ENCODE results near the gene EHMT2. TPM values are rescaled to one million over a fixed set of nuclear protein-coding genes. Genes with fewer than 3 reads are reported as not detected.
A peak's percentile ranks its signal among the peaks of the same experiment; 100 is the strongest.
"Not testable (repeated sequence)": the region's sequence is repeated elsewhere in the genome, so short reads cannot be mapped to it uniquely, and the experiment has no call there.

EHMT2 gene
- total and polyA plus RNA-seq, 4 donors = 7.9 to 21.4 (median 10.6) TPM

- H3K27me3 ChIP-seq (ENCODE audit: control insufficient read depth in 4 of 4, insufficient read depth in 4 of 4, low read length in 3 of 4) = no peaks in the 10 kb centered on the region
- WGBS = 34% methylated on average over 7 of the region's 7 CpGs
- no peak for DNase-seq (ENCODE audit: low spot score)
Observed at GRCh38 chr6:31907158-31907813, 9.8 kb upstream of the EHMT2 start.

DNA sequence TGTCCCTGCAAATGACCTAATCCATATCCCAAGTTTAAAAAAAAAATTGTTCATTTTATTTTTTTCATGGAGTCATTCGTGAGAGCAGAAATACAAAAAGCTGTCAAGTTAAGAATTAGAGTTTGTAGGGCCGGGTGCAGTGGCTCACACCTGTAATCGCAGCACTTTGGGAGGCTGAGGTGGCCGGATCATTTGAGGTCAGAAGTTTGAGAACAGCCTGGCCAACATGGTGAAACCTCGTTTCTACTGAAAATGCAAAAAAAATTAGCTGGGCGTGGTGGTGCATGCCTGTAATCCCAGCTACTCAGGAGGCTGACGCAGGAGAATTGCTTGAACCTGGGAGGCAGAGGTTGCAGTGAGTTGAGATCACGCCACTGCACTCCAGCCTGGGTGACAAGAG lies 9.2 kb upstream of the EHMT2 start:
- not testable (repeated sequence) for H3K4me3 ChIP-seq (ENCODE audit: low read depth in 1 of 3, low read length in 3 of 3); H3K9ac ChIP-seq (ENCODE audit: low read depth in 1 of 2, low read length in 2 of 2); H3K36me3 ChIP-seq (ENCODE audit: control insufficient read depth in 4 of 4, insufficient read depth in 3 of 4, low read depth in 1 of 4, low read length in 3 of 4); H3K27ac ChIP-seq (ENCODE audit: low read depth in 1 of 2, low read length in 2 of 2); H3K27me3 ChIP-seq (ENCODE audit: control insufficient read depth in 4 of 4, insufficient read depth in 4 of 4, low read length in 3 of 4); DNase-seq (ENCODE audit: low spot score); H3K9me3 ChIP-seq (ENCODE audit: control insufficient read depth in 4 of 4, low read length in 3 of 4)
- peaks cover 2 to 18% (median 13%) of the 10 kb centered on the region in 4 donors for H3K4me1 ChIP-seq (ENCODE audit: control insufficient read depth in 4 of 4, insufficient read depth in 4 of 4, low read length in 3 of 4)
- 79% methylated on average over 8 of the region's 8 CpGs for WGBS

More at GRCh38 chr6:31907158-31907813, 9.8 kb upstream of the EHMT2 start:
- Histone ChIP-seq H3K27ac (ENCODE audit: low read depth in 1 of 2, low read length in 2 of 2) (no peak overlapping the region), H3K4me3 (ENCODE audit: low read depth in 1 of 3, low read length in 3 of 3) (no peak overlapping the region), H3K9me3 (ENCODE audit: control insufficient read depth in 4 of 4, low read length in 3 of 4) (no peaks in the 10 kb centered on the region), H3K36me3 (ENCODE audit: control insufficient read depth in 4 of 4, insufficient read depth in 3 of 4, low read depth in 1 of 4, low read length in 3 of 4) (no peaks in the 10 kb centered on the region), H3K4me1 (ENCODE audit: control insufficient read depth in 4 of 4, insufficient read depth in 4 of 4, low read length in 3 of 4) (peaks cover 2 to 17% (median 13%) of the 10 kb centered on the region in 4 donors), H3K9ac (ENCODE audit: low read depth in 1 of 2, low read length in 2 of 2) (no peak overlapping the region)
- TF ChIP-seq YY1 (IDR thresholded peaks at IDR 0.05) (no peak), RAD21 (IDR thresholded peaks at IDR 0.05) (peak; percentile 5 to 37)

DNA sequence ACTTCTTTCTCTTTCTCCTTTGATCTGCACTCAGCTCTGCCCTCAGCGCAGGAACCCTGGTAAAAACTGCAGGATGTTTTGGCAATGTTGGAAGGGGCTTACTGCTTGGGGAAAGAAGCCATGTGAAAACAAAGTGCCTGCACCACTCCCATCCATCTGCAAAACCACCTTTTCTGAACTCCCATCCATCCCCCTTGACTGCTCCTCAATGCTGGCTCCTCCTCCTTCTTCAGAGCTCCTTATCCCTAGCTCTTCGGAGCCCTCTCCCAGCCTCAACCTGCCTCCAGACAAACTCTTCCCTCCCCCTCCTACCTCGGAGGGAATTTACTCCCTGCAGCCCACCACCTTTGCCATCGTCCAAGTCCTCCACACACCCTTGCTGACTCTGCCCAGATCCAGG lies 8.6 kb upstream of the EHMT2 start:
- Histone ChIP-seq H3K27me3 (ENCODE audit: control insufficient read depth in 4 of 4, insufficient read depth in 4 of 4, low read length in 3 of 4) (no peaks in the 10 kb centered on the region), H3K9ac (ENCODE audit: low read depth in 1 of 2, low read length in 2 of 2) (no peak overlapping the region), H3K4me3 (ENCODE audit: low read depth in 1 of 3, low read length in 3 of 3) (no peak overlapping the region), H3K4me1 (ENCODE audit: control insufficient read depth in 4 of 4, insufficient read depth in 4 of 4, low read length in 3 of 4) (peaks cover 4 to 21% (median 15%) of the 10 kb centered on the region in 4 donors), H3K27ac (ENCODE audit: low read depth in 1 of 2, low read length in 2 of 2) (no peak overlapping the region), H3K9me3 (ENCODE audit: control insufficient read depth in 4 of 4, low read length in 3 of 4) (no peaks in the 10 kb centered on the region), H3K36me3 (ENCODE audit: control insufficient read depth in 4 of 4, insufficient read depth in 3 of 4, low read depth in 1 of 4, low read length in 3 of 4) (no peaks in the 10 kb centered on the region)
- 79% methylated on average over 4 of the region's 4 CpGs for WGBS
- TF ChIP-seq, protein P1, sequence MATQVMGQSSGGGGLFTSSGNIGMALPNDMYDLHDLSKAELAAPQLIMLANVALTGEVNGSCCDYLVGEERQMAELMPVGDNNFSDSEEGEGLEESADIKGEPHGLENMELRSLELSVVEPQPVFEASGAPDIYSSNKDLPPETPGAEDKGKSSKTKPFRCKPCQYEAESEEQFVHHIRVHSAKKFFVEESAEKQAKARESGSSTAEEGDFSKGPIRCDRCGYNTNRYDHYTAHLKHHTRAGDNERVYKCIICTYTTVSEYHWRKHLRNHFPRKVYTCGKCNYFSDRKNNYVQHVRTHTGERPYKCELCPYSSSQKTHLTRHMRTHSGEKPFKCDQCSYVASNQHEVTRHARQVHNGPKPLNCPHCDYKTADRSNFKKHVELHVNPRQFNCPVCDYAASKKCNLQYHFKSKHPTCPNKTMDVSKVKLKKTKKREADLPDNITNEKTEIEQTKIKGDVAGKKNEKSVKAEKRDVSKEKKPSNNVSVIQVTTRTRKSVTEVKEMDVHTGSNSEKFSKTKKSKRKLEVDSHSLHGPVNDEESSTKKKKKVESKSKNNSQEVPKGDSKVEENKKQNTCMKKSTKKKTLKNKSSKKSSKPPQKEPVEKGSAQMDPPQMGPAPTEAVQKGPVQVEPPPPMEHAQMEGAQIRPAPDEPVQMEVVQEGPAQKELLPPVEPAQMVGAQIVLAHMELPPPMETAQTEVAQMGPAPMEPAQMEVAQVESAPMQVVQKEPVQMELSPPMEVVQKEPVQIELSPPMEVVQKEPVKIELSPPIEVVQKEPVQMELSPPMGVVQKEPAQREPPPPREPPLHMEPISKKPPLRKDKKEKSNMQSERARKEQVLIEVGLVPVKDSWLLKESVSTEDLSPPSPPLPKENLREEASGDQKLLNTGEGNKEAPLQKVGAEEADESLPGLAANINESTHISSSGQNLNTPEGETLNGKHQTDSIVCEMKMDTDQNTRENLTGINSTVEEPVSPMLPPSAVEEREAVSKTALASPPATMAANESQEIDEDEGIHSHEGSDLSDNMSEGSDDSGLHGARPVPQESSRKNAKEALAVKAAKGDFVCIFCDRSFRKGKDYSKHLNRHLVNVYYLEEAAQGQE (IDR thresholded peaks at IDR 0.05) = no peak
- no peak for TF ChIP-seq GABPA (IDR thresholded peaks at IDR 0.05 in 1 of 2, conservative IDR thresholded peaks at IDR 0.05 in 1 of 2)
- no peak for TF ChIP-seq FOXA1 (IDR thresholded peaks at IDR 0.05)
- no peak for TF ChIP-seq NR2F2 (IDR thresholded peaks at IDR 0.05)
- DNase-seq (ENCODE audit: low spot score) = no peak

- H3K4me3 ChIP-seq (ENCODE audit: low read depth in 1 of 3, low read length in 3 of 3) = no peak overlapping the region
- WGBS = 98% methylated on average over 1 of the region's 1 CpG
- no peaks in the 10 kb centered on the region for H3K9me3 ChIP-seq (ENCODE audit: control insufficient read depth in 4 of 4, low read length in 3 of 4)
- no peaks in the 10 kb centered on the region for H3K27me3 ChIP-seq (ENCODE audit: control insufficient read depth in 4 of 4, insufficient read depth in 4 of 4, low read length in 3 of 4)
- peaks cover 4 to 23% (median 19%) of the 10 kb centered on the region in 4 donors for H3K4me1 ChIP-seq (ENCODE audit: control insufficient read depth in 4 of 4, insufficient read depth in 4 of 4, low read length in 3 of 4)
- H3K9ac ChIP-seq (ENCODE audit: low read depth in 1 of 2, low read length in 2 of 2) = no peak overlapping the region
- H3K36me3 ChIP-seq (ENCODE audit: control insufficient read depth in 4 of 4, insufficient read depth in 3 of 4, low read depth in 1 of 4, low read length in 3 of 4) = no peaks in the 10 kb centered on the region
- no peak for DNase-seq (ENCODE audit: low spot score)
- H3K27ac ChIP-seq (ENCODE audit: low read depth in 1 of 2, low read length in 2 of 2) = no peak overlapping the region
- TF ChIP-seq HNF4A (conservative IDR thresholded peaks at IDR 0.05) (no peak), HNF4G (IDR thresholded peaks at IDR 0.05) (no peak), GABPA (IDR thresholded peaks at IDR 0.05 in 1 of 2, conservative IDR thresholded peaks at IDR 0.05 in 1 of 2) (no peak), YY1 (IDR thresholded peaks at IDR 0.05) (no peak), ZBTB33 (IDR thresholded peaks at IDR 0.05) (no peak)
- TF ChIP-seq, protein P2, sequence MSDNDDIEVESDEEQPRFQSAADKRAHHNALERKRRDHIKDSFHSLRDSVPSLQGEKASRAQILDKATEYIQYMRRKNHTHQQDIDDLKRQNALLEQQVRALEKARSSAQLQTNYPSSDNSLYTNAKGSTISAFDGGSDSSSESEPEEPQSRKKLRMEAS (IDR thresholded peaks at IDR 0.05) = no peak
- TF ChIP-seq, protein P3, sequence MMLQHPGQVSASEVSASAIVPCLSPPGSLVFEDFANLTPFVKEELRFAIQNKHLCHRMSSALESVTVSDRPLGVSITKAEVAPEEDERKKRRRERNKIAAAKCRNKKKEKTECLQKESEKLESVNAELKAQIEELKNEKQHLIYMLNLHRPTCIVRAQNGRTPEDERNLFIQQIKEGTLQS (IDR thresholded peaks at IDR 0.05) = no peak
- TF ChIP-seq, protein P1 (IDR thresholded peaks at IDR 0.05) = no peak
Observed at GRCh38 chr6:31905041-31905440, 7.5 kb upstream of the EHMT2 start.

All from liver (tissue), 9 donors.